Neural progenitor cell (in vitro differentiated cells): ENCODE results near the gene TNF. TPM values are rescaled to one million over a fixed set of nuclear protein-coding genes. Genes with fewer than 3 reads are reported as not detected.

Source experiments
- DNase-seq: peaks from one replicate; pipeline ENCODE4 v3.0.0-alpha.2; 2016; ENCODE audit warnings: low spot score
- H2AFZ ChIP-seq: fragments of 200-600 bp; sonication (generic); replicated peaks from 2 replicates; pipeline ENCODE4 v1.6.1; 2016; ENCODE audit warnings: antibody characterized with exemption
- H3F3A ChIP-seq: fragments of 200-600 bp; sonication (generic); 2 replicates; pipeline ENCODE4 v1.6.1; 2016; ENCODE audit warnings: antibody characterized with exemption, low read depth
- H3K27ac ChIP-seq: fragments of 200-600 bp; sonication (generic); 2 replicates; pipeline ENCODE4 v1.5.1; 2016; ENCODE audit warnings: mild to moderate bottlenecking
- H3K27me3 ChIP-seq: fragments of 200-600 bp; sonication (generic); 2 replicates; pipeline ENCODE4 v1.6.1; 2016; ENCODE audit warnings: mild to moderate bottlenecking, moderate library complexity
- H3K36me3 ChIP-seq: fragments of 200-600 bp; sonication (generic); 2 replicates; pipeline ENCODE4 v1.5.1; 2016
- H3K4me1 ChIP-seq: fragments of 200-600 bp; sonication (generic); 2 replicates; pipeline ENCODE4 v1.6.1; 2016; ENCODE audit warnings: mixed run types
- H3K4me2 ChIP-seq: fragments of 200-600 bp; sonication (generic); 2 replicates; pipeline ENCODE4 v1.6.1; 2016
- H3K4me3 ChIP-seq: fragments of 200-600 bp; sonication (generic); 2 replicates; pipeline ENCODE4 v1.5.1; 2016
- H3K79me2 ChIP-seq: fragments of 200-600 bp; sonication (generic); 2 replicates; pipeline ENCODE4 v1.6.1; 2016; ENCODE audit warnings: low read depth
- H3K9ac ChIP-seq: fragments of 200-600 bp; sonication (generic); 2 replicates; pipeline ENCODE4 v1.6.1; 2016
- H3K9me3 ChIP-seq: fragments of 200-600 bp; sonication (generic); 2 replicates; pipeline ENCODE4 v1.5.1; 2016; ENCODE audit warnings: low read depth
- H4K20me1 ChIP-seq: fragments of 200-600 bp; sonication (generic); 2 replicates; pipeline ENCODE4 v1.6.1; 2016; ENCODE audit warnings: low read depth
- H3K27ac Mint-ChIP-seq: 3 replicates; pipeline ENCODE4 v1.8.0; 2021; ENCODE audit warnings: mixed read lengths
- H3K27me3 Mint-ChIP-seq: 2 replicates; pipeline ENCODE4 v1.8.0; 2022; ENCODE audit warnings: low read depth, mild to moderate bottlenecking, inconsistent platforms, moderate library complexity, mixed read lengths; ENCODE audit not compliant: insufficient read depth
- H3K36me3 Mint-ChIP-seq: 3 replicates; pipeline ENCODE4 v1.8.0; 2021; ENCODE audit warnings: mixed read lengths
- H3K4me1 Mint-ChIP-seq: 3 replicates; pipeline ENCODE4 v1.8.0; 2021; ENCODE audit warnings: mixed read lengths
- H3K4me3 Mint-ChIP-seq: 3 replicates; pipeline ENCODE4 v1.8.0; 2021; ENCODE audit warnings: mild to moderate bottlenecking, moderate library complexity, mixed read lengths
- H3K9me3 Mint-ChIP-seq: 3 replicates; pipeline ENCODE4 v1.8.0; 2020; ENCODE audit warnings: mixed read lengths
- EZH2 ChIP-seq: fragments of 200-600 bp; sonication (generic); IDR thresholded peaks from 2 replicates; pipeline ENCODE4 v1.6.1; 2017; ENCODE audit warnings: antibody characterized with exemption, mild to moderate bottlenecking, moderate library complexity
- EZH2phosphoT487 ChIP-seq: fragments of 200-600 bp; sonication (generic); IDR thresholded peaks from 2 replicates; pipeline ENCODE4 v1.6.1; 2017; ENCODE audit warnings: antibody characterized with exemption
- small RNA-seq: library from RNA; depleted of rRNA; stranded (forward); fragments of <200 nt; gene quantifications from one replicate; pipeline ENCODE3, GENCODE V24; 2015
- total RNA-seq: library from RNA; depleted of rRNA; stranded (reverse); fragments of >200 nt; gene quantifications from 2 replicates; pipeline ENCODE4 v1.2.3, GENCODE V29; 2015; ENCODE audit warnings: low replicate concordance
- TF ChIP-seq, protein P1 (sequence below): fragments of 200-600 bp; sonication (generic); IDR thresholded peaks from 2 replicates; pipeline ENCODE4 v1.5.1; 2017; ENCODE audit warnings: antibody characterized with exemption, mild to moderate bottlenecking

Gene TNF
- total RNA-seq, 1 donor from 2014 or later: not detected

GRCh38 chr6:31626952-31627351 lies 51.6 kb downstream of the TNF start:
- H3K4me3 Mint-ChIP-seq: no peak overlapping the region
- TF ChIP-seq EZH2phosphoT487: no peak
- TF ChIP-seq, protein P1, sequence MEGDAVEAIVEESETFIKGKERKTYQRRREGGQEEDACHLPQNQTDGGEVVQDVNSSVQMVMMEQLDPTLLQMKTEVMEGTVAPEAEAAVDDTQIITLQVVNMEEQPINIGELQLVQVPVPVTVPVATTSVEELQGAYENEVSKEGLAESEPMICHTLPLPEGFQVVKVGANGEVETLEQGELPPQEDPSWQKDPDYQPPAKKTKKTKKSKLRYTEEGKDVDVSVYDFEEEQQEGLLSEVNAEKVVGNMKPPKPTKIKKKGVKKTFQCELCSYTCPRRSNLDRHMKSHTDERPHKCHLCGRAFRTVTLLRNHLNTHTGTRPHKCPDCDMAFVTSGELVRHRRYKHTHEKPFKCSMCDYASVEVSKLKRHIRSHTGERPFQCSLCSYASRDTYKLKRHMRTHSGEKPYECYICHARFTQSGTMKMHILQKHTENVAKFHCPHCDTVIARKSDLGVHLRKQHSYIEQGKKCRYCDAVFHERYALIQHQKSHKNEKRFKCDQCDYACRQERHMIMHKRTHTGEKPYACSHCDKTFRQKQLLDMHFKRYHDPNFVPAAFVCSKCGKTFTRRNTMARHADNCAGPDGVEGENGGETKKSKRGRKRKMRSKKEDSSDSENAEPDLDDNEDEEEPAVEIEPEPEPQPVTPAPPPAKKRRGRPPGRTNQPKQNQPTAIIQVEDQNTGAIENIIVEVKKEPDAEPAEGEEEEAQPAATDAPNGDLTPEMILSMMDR: no peak
- TF ChIP-seq EZH2: no peak
- H3K36me3 Mint-ChIP-seq: peaks cover 72% of the 10 kb centered on the region
- H2AFZ ChIP-seq: no peak overlapping the region
- H3K4me2 ChIP-seq: no peak overlapping the region
- peaks cover 11% of the 10 kb centered on the region for H3K4me1 ChIP-seq
- no peaks in the 10 kb centered on the region for H3K9me3 Mint-ChIP-seq
- peaks cover 10% of the 10 kb centered on the region for H3K4me1 Mint-ChIP-seq
- peaks cover 55% of the 10 kb centered on the region for H3F3A ChIP-seq
- H3K27ac ChIP-seq: no peak overlapping the region
- DNase-seq: no peak
- H3K36me3 ChIP-seq: peaks cover 39% of the 10 kb centered on the region
- no peaks in the 10 kb centered on the region for H3K27me3 ChIP-seq
- peaks cover 13% of the 10 kb centered on the region for H3K27me3 Mint-ChIP-seq
- H4K20me1 ChIP-seq: peaks cover 91% of the 10 kb centered on the region
- no peak overlapping the region for H3K27ac Mint-ChIP-seq
- no peak overlapping the region for H3K9ac ChIP-seq
- no peaks in the 10 kb centered on the region for H3K9me3 ChIP-seq
- H3K79me2 ChIP-seq: peaks cover 82% of the 10 kb centered on the region
- no peak overlapping the region for H3K4me3 ChIP-seq

DNA sequence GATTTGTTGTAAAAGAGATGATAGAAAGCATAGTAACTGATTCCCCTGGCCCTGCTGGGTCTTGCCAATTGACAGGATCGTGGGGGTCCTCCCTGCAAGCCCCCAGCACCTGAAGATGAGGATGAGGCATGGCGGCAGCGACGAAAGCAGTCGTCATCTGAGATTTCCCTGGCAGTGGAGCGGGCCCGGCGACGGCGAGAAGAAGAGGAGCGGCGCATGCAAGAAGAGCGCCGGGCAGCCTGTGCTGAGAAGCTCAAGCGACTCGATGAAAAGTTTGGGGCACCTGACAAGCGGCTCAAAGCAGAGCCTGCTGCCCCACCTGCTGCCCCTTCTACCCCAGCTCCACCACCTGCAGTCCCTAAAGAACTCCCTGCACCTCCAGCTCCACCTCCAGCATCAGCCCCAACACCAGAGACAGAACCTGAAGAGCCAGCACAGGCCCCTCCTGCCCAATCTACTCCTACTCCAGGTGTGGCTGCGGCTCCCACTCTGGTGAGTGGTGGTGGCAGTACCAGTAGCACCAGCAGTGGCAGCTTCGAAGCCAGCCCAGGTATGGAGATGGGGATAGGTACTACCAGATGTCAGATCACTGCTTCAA lies 52.4 kb downstream of the TNF start:
- Histone ChIP-seq H3K4me3 (no peak overlapping the region), H3K4me2 (no peak overlapping the region), H3K36me3 (peaks cover 36% of the 10 kb centered on the region), H3K79me2 (peaks cover 82% of the 10 kb centered on the region), H4K20me1 (peaks cover 91% of the 10 kb centered on the region), H3K4me1 (peaks cover 3% of the 10 kb centered on the region), H3K9ac (no peak overlapping the region), H3K9me3 (no peaks in the 10 kb centered on the region), H2AFZ (no peak overlapping the region), H3K27ac (no peak overlapping the region), H3F3A (peaks cover 55% of the 10 kb centered on the region), H3K27me3 (no peaks in the 10 kb centered on the region)
- Mint-ChIP-seq H3K27me3 (peaks cover 13% of the 10 kb centered on the region), H3K4me1 (peaks cover 2% of the 10 kb centered on the region), H3K36me3 (peaks cover 65% of the 10 kb centered on the region), H3K9me3 (no peaks in the 10 kb centered on the region), H3K4me3 (peak overlapping the region; percentile 11), H3K27ac (no peak overlapping the region)
- no peak for DNase-seq
- TF ChIP-seq EZH2 (no peak), EZH2phosphoT487 (no peak)
- TF ChIP-seq, protein P1: no peak

Small RNA genes within 50 kb of the gene (small RNA-seq; reads per million reads assigned to genes)
- gene SNORA38 (5.5 reads per million, percentile 94 among the genes with 10 or more reads in this experiment), gene SNORD117 (417 reads per million, percentile 99 among the genes with 10 or more reads in this experiment), gene SNORD84 (not detected), gene UQCRHP1 (not detected)

Other genes starting within 250 kb of the TNF start
- 16.2 and 21.8 TPM in 2 replicates for gene HLA-B, start 218.4 kb upstream of the TNF start, total RNA-seq
- gene MICA, start 172.0 kb upstream of the TNF start, total RNA-seq: 15.0 and 21.4 TPM in 2 replicates
- 8.1 and 9.1 TPM in 2 replicates for gene MICB, start 77.4 kb upstream of the TNF start, total RNA-seq
- not detected in 2 replicates for gene MCCD1, start 46.6 kb upstream of the TNF start, total RNA-seq
- gene DDX39B, start 33.6 kb upstream of the TNF start, total RNA-seq: 493 and 913 TPM in 2 replicates
- 6.8 and 8.8 TPM in 2 replicates for gene ATP6V1G2, start 29.0 kb upstream of the TNF start, total RNA-seq
- gene NFKBIL1, start 28.0 kb upstream of the TNF start, total RNA-seq: 8.6 and 30.3 TPM in 2 replicates
- gene LTA, start 3.3 kb upstream of the TNF start, total RNA-seq: not detected in 2 replicates
- 0.15 TPM in 1 of 2 replicates, not detected in the other for gene LTB, start 6.9 kb downstream of the TNF start, total RNA-seq
- not detected in 2 replicates for gene LST1, start 10.7 kb downstream of the TNF start, total RNA-seq
- not detected in 2 replicates for gene NCR3, start 17.4 kb downstream of the TNF start, total RNA-seq
- gene AIF1, start 39.7 kb downstream of the TNF start, total RNA-seq: not detected in 2 replicates
- gene PRRC2A, start 45.1 kb downstream of the TNF start, total RNA-seq: 55.5 and 138 TPM in 2 replicates
- 171 and 310 TPM in 2 replicates for gene BAG6, start 77.1 kb downstream of the TNF start, total RNA-seq
- gene APOM, start 80.3 kb downstream of the TNF start, total RNA-seq: 2.6 and 4.2 TPM in 2 replicates
- gene C6orf47, start 85.2 kb downstream of the TNF start, total RNA-seq: 14.6 and 17.1 TPM in 2 replicates
- gene GPANK1, start 89.4 kb downstream of the TNF start, total RNA-seq: 20.2 and 21.0 TPM in 2 replicates
- 126 and 190 TPM in 2 replicates for gene CSNK2B, start 90.5 kb downstream of the TNF start, total RNA-seq
- 2.8 and 8.6 TPM in 2 replicates for gene LY6G5B, start 94.4 kb downstream of the TNF start, total RNA-seq
- gene LY6G5C, start 105.5 kb downstream of the TNF start, total RNA-seq: 0.09 TPM in 1 of 2 replicates, not detected in the other
- gene ABHD16A, start 127.8 kb downstream of the TNF start, total RNA-seq: 21.3 and 45.0 TPM in 2 replicates
- gene LY6G6F, start 131.3 kb downstream of the TNF start, total RNA-seq: not detected in 2 replicates
- 0.90 TPM in 1 of 2 replicates, not detected in the other for gene LY6G6D, start 139.8 kb downstream of the TNF start, total RNA-seq
- gene LY6G6C, start 146.2 kb downstream of the TNF start, total RNA-seq: not detected in 2 replicates
- not detected in 2 replicates for gene MPIG6B, start 147.8 kb downstream of the TNF start, total RNA-seq
- gene DDAH2, start 153.7 kb downstream of the TNF start, total RNA-seq: 94.3 and 202 TPM in 2 replicates
- gene CLIC1, start 161.0 kb downstream of the TNF start, total RNA-seq: 234 and 307 TPM in 2 replicates
- gene MSH5, start 164.4 kb downstream of the TNF start, total RNA-seq: 45.5 and 50.9 TPM in 2 replicates
- gene SAPCD1, start 187.1 kb downstream of the TNF start, total RNA-seq: 10.1 and 11.9 TPM in 2 replicates
- 0.15 and 0.34 TPM in 2 replicates for gene VWA7, start 201.8 kb downstream of the TNF start, total RNA-seq
- gene VARS1, start 220.2 kb downstream of the TNF start, total RNA-seq: 34.1 and 66.8 TPM in 2 replicates
- gene LSM2, start 231.4 kb downstream of the TNF start, total RNA-seq: 105 and 125 TPM in 2 replicates
- gene HSPA1L, start 239.7 kb downstream of the TNF start, total RNA-seq: 0.49 and 1.2 TPM in 2 replicates
- 36.0 and 84.3 TPM in 2 replicates for gene HSPA1A, start 240.0 kb downstream of the TNF start, total RNA-seq